GM23338 (cell line): ENCODE data around the gene BIRC6. TPM values are rescaled to one million over a fixed set of nuclear protein-coding genes. Genes with fewer than 3 reads are reported as not detected.

Source experiments
- ATAC-seq: fragments of 200-7000 bp; cut with Tn5 transposase; 3 replicates; pipeline ENCODE4 v1.9.1; 2020
- DNase-seq: peaks from one replicate; pipeline ENCODE4 v3.0.0-alpha.2; 2015; ENCODE audit warnings: low spot score
- H2AFZ ChIP-seq: fragments of 200-600 bp; sonication (generic); 2 replicates; pipeline ENCODE4 v1.8.0; 2016; ENCODE audit warnings: antibody characterized with exemption, mild to moderate bottlenecking, moderate library complexity
- H3F3A ChIP-seq: fragments of 200-600 bp; sonication (generic); replicated peaks from 2 replicates; pipeline ENCODE4 v1.8.0; 2017; ENCODE audit warnings: antibody characterized with exemption, mixed run types, low read depth
- H3K27ac ChIP-seq: fragments of 200-600 bp; sonication (generic); 2 replicates; pipeline ENCODE4 v1.6.1; 2016; ENCODE audit warnings: low read depth
- H3K27me3 ChIP-seq: fragments of 200-600 bp; sonication (generic); 2 replicates; pipeline ENCODE4 v1.8.0; 2016; ENCODE audit warnings: mild to moderate bottlenecking, mixed run types, moderate library complexity; ENCODE audit not compliant: insufficient read depth
- H3K36me3 ChIP-seq: fragments of 200-600 bp; sonication (generic); 2 replicates; pipeline ENCODE4 v1.8.0; 2016; ENCODE audit warnings: mild to moderate bottlenecking; ENCODE audit not compliant: insufficient read depth
- H3K4me1 ChIP-seq: fragments of 200-600 bp; sonication (generic); 2 replicates; pipeline ENCODE4 v1.8.0; 2016; ENCODE audit warnings: mild to moderate bottlenecking, moderate library complexity; ENCODE audit not compliant: insufficient read depth
- H3K4me2 ChIP-seq: fragments of 200-600 bp; sonication (generic); 2 replicates; pipeline ENCODE4 v1.7.1; 2017; ENCODE audit warnings: mixed run types
- H3K4me3 ChIP-seq: fragments of 200-600 bp; sonication (generic); 2 replicates; pipeline ENCODE4 v1.6.1; 2016; ENCODE audit warnings: mixed run types
- H3K79me2 ChIP-seq: fragments of 200-600 bp; sonication (generic); replicated peaks from 2 replicates; pipeline ENCODE4 v1.8.0; 2017; ENCODE audit warnings: mild to moderate bottlenecking; ENCODE audit not compliant: insufficient read depth
- H3K9me2 ChIP-seq: fragments of 200-600 bp; sonication (generic); 2 replicates; pipeline ENCODE4 v1.8.0; 2017; ENCODE audit not compliant: insufficient read depth
- H4K20me1 ChIP-seq: fragments of 200-600 bp; sonication (generic); replicated peaks from 2 replicates; pipeline ENCODE4 v1.8.0; 2017; ENCODE audit warnings: mild to moderate bottlenecking; ENCODE audit not compliant: insufficient read depth
- H3K27ac Mint-ChIP-seq: 2 replicates; pipeline ENCODE4 v1.8.0; 2020; ENCODE audit warnings: inconsistent platforms, mild to moderate bottlenecking, moderate library complexity, mixed read lengths
- H3K27me3 Mint-ChIP-seq: 3 replicates; pipeline ENCODE4 v1.8.0; 2022; ENCODE audit warnings: low read depth, mild to moderate bottlenecking, moderate library complexity, mixed read lengths, inconsistent platforms; ENCODE audit not compliant: insufficient read depth, poor library complexity
- H3K36me3 Mint-ChIP-seq: 3 replicates; pipeline ENCODE4 v1.8.0; 2021; ENCODE audit warnings: low read depth, mild to moderate bottlenecking, inconsistent platforms, moderate library complexity, mixed read lengths
- H3K4me1 Mint-ChIP-seq: 3 replicates; pipeline ENCODE4 v1.8.0; 2020; ENCODE audit warnings: mild to moderate bottlenecking, inconsistent platforms, mixed read lengths
- H3K4me3 Mint-ChIP-seq: 3 replicates; pipeline ENCODE4 v1.8.0; 2021; ENCODE audit warnings: moderate library complexity, mild to moderate bottlenecking, inconsistent platforms, mixed read lengths
- H3K9me3 Mint-ChIP-seq: 3 replicates; pipeline ENCODE4 v1.8.0; 2020; ENCODE audit warnings: moderate library complexity, mild to moderate bottlenecking, inconsistent platforms, mixed read lengths
- CREB1 ChIP-seq: fragments of 250-450 bp; sonication (Bioruptor Pico); IDR thresholded peaks from 2 replicates; pipeline ENCODE4 v1.5.0; 2020; ENCODE audit warnings: low read depth, mild to moderate bottlenecking, moderate library complexity
- CTCF ChIP-seq, 2 experiments: fragments of 200-600 bp in 1 of 2; sonication (generic) in 1 of 2; conservative IDR thresholded peaks; 2 replicates each; pipeline versions ENCODE4 v1.5.1 to v1.6.1; 2016 to 2017; ENCODE audit warnings: antibody characterized with exemption in 2 of 2, low read depth in 2 of 2, mild to moderate bottlenecking in 2 of 2, moderate library complexity in 1 of 2
- ETS1 ChIP-seq: IDR thresholded peaks from 2 replicates; pipeline ENCODE4 v1.6.1; 2016; ENCODE audit warnings: antibody characterized with exemption
- EZH2 ChIP-seq: fragments of 200-600 bp; sonication (generic); IDR thresholded peaks from one replicate; pipeline ENCODE4 v1.8.0; 2017; ENCODE audit warnings: antibody characterized with exemption, mild to moderate bottlenecking, low read depth; ENCODE audit not compliant: unreplicated experiment
- JUNB ChIP-seq: IDR thresholded peaks from one replicate; pipeline ENCODE4 v1.6.1; 2016; ENCODE audit warnings: antibody characterized with exemption; ENCODE audit not compliant: unreplicated experiment
- NANOG ChIP-seq: IDR thresholded peaks from 2 replicates; pipeline ENCODE4 v1.6.1; 2016; ENCODE audit warnings: antibody characterized with exemption, borderline replicate concordance
- POLR2AphosphoS5 ChIP-seq: IDR thresholded peaks from 2 replicates; pipeline ENCODE4 v1.6.1; 2016; ENCODE audit warnings: antibody characterized with exemption, low read depth
- ZNF114 ChIP-seq: fragments of 250-450 bp; sonication (Bioruptor Pico); IDR thresholded peaks from 2 replicates; pipeline ENCODE4 v1.5.0; 2020; ENCODE audit warnings: mild to moderate bottlenecking, moderate library complexity
- ZNF462 ChIP-seq: fragments of 250-450 bp; sonication (Bioruptor Pico); IDR thresholded peaks from 2 replicates; pipeline ENCODE4 v1.5.0; 2020; ENCODE audit warnings: mild to moderate bottlenecking, moderate library complexity
- polyA plus RNA-seq: library from polyadenylated mRNA; unstranded; fragments of >200 nt; fragmentation: Nextera tagmentation; extraction: Ambion mirVana; gene quantifications from 2 replicates; pipeline ENCODE4 v1.2.1, GENCODE V29; 2016
- total RNA-seq: library from RNA; depleted of rRNA; stranded (reverse); fragments of >200 nt; shearing (Covaris generic); gene quantifications from 2 replicates; pipeline ENCODE4 v1.2.3, GENCODE V29; 2014

BIRC6 gene
- total and polyA plus RNA-seq, 2 experiments from 2014 or later: 85.8 to 131 TPM

- H3K27ac Mint-ChIP-seq: peak within 1 kb of the TSS; percentile 97
- no peaks in the 10 kb centered on the region for H3K36me3 ChIP-seq
- peak within 1 kb of the TSS; percentile 90 for H3K4me2 ChIP-seq
- no peak for TF ChIP-seq ZNF114 (CRISPR knock-in tag)
- peak; percentile 77 for TF ChIP-seq POLR2AphosphoS5
- TF ChIP-seq ETS1: peak; percentile 56; the same call in 1 of the 2 replicates
- TF ChIP-seq CTCF (conservative IDR thresholded peaks at IDR 0.05; ENCODE audit: low read depth in 2 of 2): 0 out of 4 replicates have a peak, but pooled peaks of 1 of the 2 experiments have one; percentile 0
- TF ChIP-seq CREB1: peak; percentile 3; the same call in 1 of the 2 replicates
- no peaks in the 10 kb centered on the region for H3K9me3 Mint-ChIP-seq
- peak within 1 kb of the TSS; percentile 88 for H3K4me3 ChIP-seq
- no peaks in the 10 kb centered on the region for H3K9me2 ChIP-seq
- peak within 1 kb of the TSS; percentile 77 for H3K27ac ChIP-seq
- H4K20me1 ChIP-seq: 0 out of 2 replicates have a peak, but pooled peaks cover 3% of the 10 kb centered on the region
- peaks cover 19% of the 10 kb centered on the region for H3K79me2 ChIP-seq
- peak; percentile 98 for DNase-seq
- H2AFZ ChIP-seq: peak within 1 kb of the TSS; percentile 94
- H3K4me3 Mint-ChIP-seq: peak within 1 kb of the TSS; percentile 98
- peaks cover 7% of the 10 kb centered on the region; the same call in 2 of the 3 replicates for H3K36me3 Mint-ChIP-seq
- peaks cover 16% of the 10 kb centered on the region; the same call in 2 of the 3 replicates for H3K4me1 Mint-ChIP-seq
- peaks cover 10% of the 10 kb centered on the region for H3K27me3 Mint-ChIP-seq
- ATAC-seq: peak; percentile 95
- peaks cover 9% of the 10 kb centered on the region for H3K4me1 ChIP-seq
- H3K27me3 ChIP-seq: no peaks in the 10 kb centered on the region
- H3F3A ChIP-seq: peaks cover 9% of the 10 kb centered on the region; the same call in 1 of the 2 replicates
These were observed 271.2 kb downstream of the BIRC6 start, which contains the start of gene TTC27 for GRCh38 chr2:32627814-32628579. TTC27 (plus strand) TSS chr2:32628050; CDS start chr2:32628293, 243 bp downstream.

- H2AFZ ChIP-seq: no peak overlapping the region
- H3K4me1 ChIP-seq: no peaks in the 10 kb centered on the region
- H3K79me2 ChIP-seq: peaks cover 19% of the 10 kb centered on the region
- 0 out of 2 replicates have a peak, but pooled peaks cover 3% of the 10 kb centered on the region for H4K20me1 ChIP-seq
- H3K27me3 Mint-ChIP-seq: peaks cover 9% of the 10 kb centered on the region
- no peaks in the 10 kb centered on the region for H3K9me2 ChIP-seq
- no peaks in the 10 kb centered on the region for H3K27me3 ChIP-seq
- no peak for ATAC-seq
- H3K4me3 Mint-ChIP-seq: no peak overlapping the region
- no peak overlapping the region for H3K4me2 ChIP-seq
- TF ChIP-seq JUNB: no peak
- no peak for TF ChIP-seq ZNF462
- TF ChIP-seq NANOG: no peak
- TF ChIP-seq EZH2: no peak
- H3K27ac ChIP-seq: 0 out of 2 replicates have a peak overlapping the region, but pooled peaks have one; percentile 20
- H3K36me3 Mint-ChIP-seq: peaks cover 11% of the 10 kb centered on the region; the same call in 2 of the 3 replicates
- no peak overlapping the region for H3K27ac Mint-ChIP-seq
- H3K36me3 ChIP-seq: peaks cover 4% of the 10 kb centered on the region; the same call in 1 of the 2 replicates
- H3K4me1 Mint-ChIP-seq: peaks cover 7% of the 10 kb centered on the region; the same call in 2 of the 3 replicates
- no peak overlapping the region for H3K4me3 ChIP-seq
- peaks cover 6% of the 10 kb centered on the region; the same call in 1 of the 2 replicates for H3F3A ChIP-seq
- no peak for DNase-seq
- H3K9me3 Mint-ChIP-seq: no peaks in the 10 kb centered on the region
These were observed 275.3 kb downstream of the BIRC6 start for GRCh38 chr2:32632089-32632488.
